D721Med (cell line): ENCODE results near the gene RNF152.

ENCODE experiments used
- DNase-seq: peaks from one replicate; pipeline ENCODE4 v3.0.0; 2011; ENCODE audit warnings: low spot score; ENCODE audit not compliant: insufficient read length
- FAIRE-seq: peaks from 2 replicates; lab custom pipeline; 2011; peaks lifted over from hg19 to GRCh38; lab: Jason Lieb, UNC
- TF ChIP-seq, protein P1 (sequence below): IDR thresholded peaks from 2 replicates; pipeline ENCODE4 v1.5.1; 2012; ENCODE audit warnings: mild to moderate bottlenecking, control low read depth; ENCODE audit not compliant: insufficient read depth; ENCODE audit errors: missing control alignments

Gene RNF152

DNA sequence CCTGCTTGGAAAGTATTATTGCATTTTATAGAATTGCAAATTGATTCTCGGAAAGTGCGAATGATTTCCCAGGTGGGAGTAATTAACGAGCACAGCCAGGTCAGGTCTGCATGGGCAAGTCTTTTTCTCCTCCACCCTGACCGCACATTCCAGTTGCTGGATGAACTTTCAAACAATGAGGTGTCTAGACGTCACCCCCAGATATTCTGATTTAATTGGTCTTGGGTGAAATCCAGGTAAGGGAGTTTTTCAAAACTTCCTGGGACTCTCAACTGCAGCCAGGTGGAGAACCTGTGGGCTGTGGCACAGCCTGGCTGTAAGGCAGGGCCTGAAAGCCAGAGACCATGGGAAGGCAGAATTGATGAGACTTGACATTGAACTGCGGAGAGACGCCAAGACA is 15.9 kb upstream of the RNF152 start:
- FAIRE-seq (no peak), DNase-seq (no peak)
- TF ChIP-seq, protein P1, sequence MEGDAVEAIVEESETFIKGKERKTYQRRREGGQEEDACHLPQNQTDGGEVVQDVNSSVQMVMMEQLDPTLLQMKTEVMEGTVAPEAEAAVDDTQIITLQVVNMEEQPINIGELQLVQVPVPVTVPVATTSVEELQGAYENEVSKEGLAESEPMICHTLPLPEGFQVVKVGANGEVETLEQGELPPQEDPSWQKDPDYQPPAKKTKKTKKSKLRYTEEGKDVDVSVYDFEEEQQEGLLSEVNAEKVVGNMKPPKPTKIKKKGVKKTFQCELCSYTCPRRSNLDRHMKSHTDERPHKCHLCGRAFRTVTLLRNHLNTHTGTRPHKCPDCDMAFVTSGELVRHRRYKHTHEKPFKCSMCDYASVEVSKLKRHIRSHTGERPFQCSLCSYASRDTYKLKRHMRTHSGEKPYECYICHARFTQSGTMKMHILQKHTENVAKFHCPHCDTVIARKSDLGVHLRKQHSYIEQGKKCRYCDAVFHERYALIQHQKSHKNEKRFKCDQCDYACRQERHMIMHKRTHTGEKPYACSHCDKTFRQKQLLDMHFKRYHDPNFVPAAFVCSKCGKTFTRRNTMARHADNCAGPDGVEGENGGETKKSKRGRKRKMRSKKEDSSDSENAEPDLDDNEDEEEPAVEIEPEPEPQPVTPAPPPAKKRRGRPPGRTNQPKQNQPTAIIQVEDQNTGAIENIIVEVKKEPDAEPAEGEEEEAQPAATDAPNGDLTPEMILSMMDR: no peak

DNA sequence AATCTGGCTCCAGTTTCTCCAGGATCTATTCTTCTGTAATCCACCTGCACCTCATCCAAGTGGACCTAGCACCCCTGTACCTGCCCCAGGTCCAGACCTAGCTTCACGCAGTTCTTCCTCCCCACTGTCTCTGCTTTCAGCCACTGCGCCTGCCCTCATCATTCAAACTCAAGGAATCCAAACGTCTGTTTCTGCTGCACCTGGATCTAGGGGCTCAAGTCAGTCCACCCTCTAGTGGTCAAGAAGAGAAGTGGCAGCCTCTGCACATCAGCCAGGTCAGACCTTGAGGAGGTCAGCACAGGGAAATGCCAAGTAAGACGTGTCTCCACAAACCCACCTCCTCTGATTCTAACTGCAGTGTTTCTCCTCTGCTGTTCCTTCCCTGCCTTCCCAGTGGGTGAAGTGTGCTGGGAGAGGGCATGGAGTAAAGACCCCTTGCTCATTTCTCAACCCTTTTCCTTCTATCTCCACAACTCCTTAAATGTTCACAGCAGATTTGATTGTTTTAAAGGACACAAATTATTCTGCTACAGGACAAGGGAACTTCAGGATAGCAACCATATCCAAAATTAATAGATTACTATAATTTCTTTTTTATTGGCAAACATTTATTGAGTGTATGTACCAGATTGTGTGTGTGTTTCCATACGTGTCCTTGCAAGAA is 8.6 kb upstream of the RNF152 start:
- FAIRE-seq: peak; percentile 98
- DNase-seq: peak; percentile 82
- TF ChIP-seq, protein P1: peak; percentile 72

DNA sequence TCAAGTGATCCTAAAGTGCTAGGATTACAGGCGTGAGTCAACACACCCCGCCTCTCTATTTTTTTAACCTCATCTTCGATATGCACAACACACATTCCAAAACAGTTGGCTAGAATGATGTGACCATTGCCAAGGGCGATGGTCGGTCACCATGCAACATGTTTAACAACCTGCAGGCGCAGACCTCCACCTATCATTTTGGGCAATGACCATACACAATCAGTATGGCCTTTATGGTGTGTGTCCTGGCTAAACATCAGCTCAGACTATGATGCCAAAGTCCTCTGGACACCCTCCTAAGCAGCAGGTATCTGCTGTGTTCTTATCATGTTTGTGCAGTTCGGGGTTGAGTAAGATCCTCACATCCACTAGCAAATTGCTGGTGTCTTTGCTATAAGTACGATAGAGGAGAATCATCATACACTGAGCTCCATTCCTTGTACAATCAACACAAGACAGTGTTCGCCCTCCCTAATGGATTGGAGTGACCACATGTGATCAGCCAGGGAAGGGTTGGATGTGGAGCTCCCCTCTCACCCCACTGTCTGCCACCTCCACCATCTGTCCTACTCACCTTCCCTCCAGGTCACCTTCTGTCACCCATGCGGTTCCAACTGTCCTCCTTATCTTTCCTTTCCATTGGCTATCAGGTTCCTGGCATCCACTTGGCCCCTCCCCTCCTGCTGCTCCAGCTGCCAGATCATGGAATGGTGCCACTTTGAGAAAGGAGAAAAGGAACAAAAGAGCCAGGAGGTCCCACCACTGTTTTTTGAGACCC is 7.9 kb upstream of the RNF152 start:
- FAIRE-seq (peak; percentile 97), DNase-seq (no peak)
- TF ChIP-seq, protein P1: no peak

DNA sequence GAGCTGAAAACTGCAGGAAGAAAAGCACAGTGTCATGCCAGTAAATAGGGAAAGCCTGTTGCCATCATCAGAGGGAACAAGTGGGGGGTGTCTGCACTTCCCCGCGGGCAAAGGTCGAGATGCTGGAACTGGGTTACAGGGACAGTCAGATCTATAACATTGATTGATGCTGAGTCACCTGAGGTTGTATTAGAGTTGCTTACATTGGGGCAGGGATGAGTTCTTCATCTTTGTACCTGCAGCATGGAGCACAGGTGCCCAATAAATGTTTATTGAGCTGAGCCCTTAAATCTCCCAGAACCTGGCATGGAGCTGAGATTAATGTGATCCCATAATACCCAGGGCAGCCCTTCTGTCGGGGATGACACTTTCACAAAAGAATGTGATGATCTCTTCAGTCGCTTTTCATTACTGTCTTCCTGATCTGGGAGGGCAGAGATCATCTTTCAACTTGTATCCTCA is 5.9 kb upstream of the RNF152 start:
- DNase-seq (peak; percentile 99), FAIRE-seq (peak; percentile 100)
- TF ChIP-seq, protein P1: no peak

DNA sequence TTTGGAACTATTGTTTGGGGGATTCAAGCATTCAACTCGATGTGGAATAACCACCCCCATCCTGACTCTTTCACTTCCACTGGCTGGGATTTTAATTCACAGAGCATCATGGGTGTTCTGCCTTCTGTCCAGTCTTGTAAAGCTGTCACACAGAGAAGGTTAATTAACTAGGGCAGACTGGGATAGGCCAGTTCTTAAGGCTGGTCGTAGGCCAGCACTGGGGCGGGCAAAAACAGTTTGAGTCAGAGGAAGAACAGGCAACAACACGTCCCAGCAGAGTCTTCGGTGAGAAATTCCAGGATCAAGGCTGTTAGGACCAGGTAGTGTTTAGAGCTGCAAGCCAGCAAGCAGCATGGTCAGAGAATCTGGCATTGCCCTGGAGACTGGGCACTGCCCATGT is 4.0 kb upstream of the RNF152 start:
- FAIRE-seq (no peak), DNase-seq (no peak)
- TF ChIP-seq, protein P1: no peak

DNA sequence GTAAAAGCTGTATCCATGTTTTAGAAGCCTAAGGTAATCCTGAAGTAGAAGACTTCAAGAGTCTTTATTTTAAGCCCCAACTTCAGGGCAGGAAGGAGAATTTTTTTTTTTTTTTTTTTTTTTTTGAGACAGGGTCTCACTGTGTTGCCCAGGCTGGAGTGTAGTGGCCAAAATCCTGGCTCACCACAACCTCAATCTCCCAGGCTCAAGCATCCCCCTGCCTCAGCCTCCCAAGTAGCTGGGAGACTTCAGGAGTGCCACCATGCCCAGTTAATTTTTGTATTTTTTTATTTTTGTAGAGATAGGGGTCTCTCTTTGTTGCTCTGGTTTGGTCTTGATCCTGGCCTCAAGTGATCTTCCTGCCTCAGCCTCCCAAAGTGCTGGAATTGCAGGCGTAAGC is 3.3 kb upstream of the RNF152 start:
- TF ChIP-seq, protein P1: no peak
- DNase-seq: no peak
- no peak for FAIRE-seq
